Endothelial cell of umbilical vein (primary cell): ENCODE measurements around the gene GSTM3. TPM values are rescaled to one million over a fixed set of nuclear protein-coding genes. Genes with fewer than 3 reads are reported as not detected.

Experiments
- BruUV-seq: library from RNA; stranded (reverse); fragments of 400-500 nt; replicated peaks from 2 replicates; lab custom pipeline; 2021; lab: Mats Ljungman, UMichigan
- CTCF ChIA-PET: fragments of 300-600, 350-600 bp; sonication (Branson Sonifier 250); formaldehyde crosslinking; loops from one replicate; lab custom pipeline; 2021; ENCODE audit warnings: antibody characterized with exemption, inconsistent platforms; lab: Charles Lee
- POLR2A ChIA-PET: fragments of 300-600, 350-600 bp; sonication (Branson Sonifier 250); formaldehyde crosslinking; loops from one replicate; lab custom pipeline; 2021; ENCODE audit warnings: antibody characterized with exemption, inconsistent platforms; lab: Charles Lee
- DNase-seq: peaks from one replicate; pipeline ENCODE4 v3.0.0-alpha.2; 2011; ENCODE audit warnings: low read depth, low spot score
- FAIRE-seq: peaks from 2 replicates; lab custom pipeline; 2011; peaks lifted over from hg19 to GRCh38; lab: Jason Lieb, UNC
- H2AFZ ChIP-seq: 2 replicates; pipeline ENCODE4 v1.6.0; 2012; ENCODE audit warnings: low read depth, low read length, control low read depth, inconsistent platforms
- H3K27ac ChIP-seq: 2 replicates; pipeline ENCODE4 v1.5.1; 2011; ENCODE audit warnings: low read depth, mild to moderate bottlenecking, control low read depth, low read length, moderate library complexity; ENCODE audit not compliant: insufficient read depth
- H3K27me3 ChIP-seq, 2 experiments: 2 replicates each; pipeline versions ENCODE4 v1.6.0 to v1.6.1; 2011; ENCODE audit warnings: low read length in 2 of 2, mixed read lengths in 1 of 2; ENCODE audit not compliant: control insufficient read depth in 2 of 2, insufficient read depth in 2 of 2
- H3K36me3 ChIP-seq, 2 experiments: 2 replicates in 1 of 2; 3 replicates in 1 of 2; pipeline ENCODE4 v1.5.1; 2011; ENCODE audit warnings: low read length in 2 of 2, mild to moderate bottlenecking in 1 of 2, moderate library complexity in 1 of 2; ENCODE audit not compliant: control insufficient read depth in 2 of 2, insufficient read depth in 2 of 2; ENCODE audit errors: extremely low read depth in 1 of 2
- H3K4me1 ChIP-seq: 3 replicates; pipeline ENCODE4 v1.5.1; 2011; ENCODE audit warnings: mild to moderate bottlenecking, low read length; ENCODE audit not compliant: control insufficient read depth, insufficient read depth; ENCODE audit errors: extremely low read depth
- H3K4me2 ChIP-seq: 2 replicates; pipeline ENCODE4 v1.6.1; 2011; ENCODE audit warnings: low read length, control low read depth, mixed read lengths; ENCODE audit not compliant: insufficient read depth
- H3K4me3 ChIP-seq, 3 experiments: fragments of 200-600 bp in 1 of 3; sonication (generic), shearing (Covaris generic) in 1 of 3; replicated peaks in 1 of 3; 2 replicates each; pipeline ENCODE4 v1.5.1; 2011 to 2016; ENCODE audit warnings: control low read depth in 3 of 3, low read length in 3 of 3, mild to moderate bottlenecking in 2 of 3, inconsistent platforms in 1 of 3, low read depth in 1 of 3, moderate library complexity in 1 of 3; ENCODE audit not compliant: insufficient read depth in 1 of 3
- H3K79me2 ChIP-seq: 2 replicates; pipeline ENCODE4 v1.6.0; 2012; ENCODE audit warnings: low read length, inconsistent platforms; ENCODE audit not compliant: control insufficient read depth, insufficient read depth
- H3K9ac ChIP-seq: replicated peaks from 2 replicates; pipeline ENCODE3; 2011; ENCODE audit warnings: low read length, control low read depth; ENCODE audit not compliant: insufficient read depth; ENCODE audit errors: extremely low read depth
- H3K9me1 ChIP-seq: replicated peaks from 3 replicates; pipeline ENCODE4 v1.6.0; 2011; ENCODE audit warnings: mild to moderate bottlenecking, low read length; ENCODE audit not compliant: control insufficient read depth, insufficient read depth; ENCODE audit errors: extremely low read depth
- H3K9me3 ChIP-seq: replicated peaks from 2 replicates; pipeline ENCODE4 v1.5.1; 2012; ENCODE audit warnings: low read length, inconsistent platforms; ENCODE audit not compliant: control insufficient read depth, insufficient read depth
- H4K20me1 ChIP-seq: replicated peaks from 2 replicates; pipeline ENCODE3; 2011; ENCODE audit warnings: mild to moderate bottlenecking, low read length; ENCODE audit not compliant: control insufficient read depth, insufficient read depth; ENCODE audit errors: extremely low read depth
- EZH2 ChIP-seq: IDR thresholded peaks from 2 replicates; pipeline ENCODE4 v1.6.1; 2012; ENCODE audit warnings: borderline replicate concordance, low read depth, mild to moderate bottlenecking, moderate library complexity, low read length, inconsistent platforms; ENCODE audit not compliant: severe bottlenecking
- FOS ChIP-seq: IDR thresholded peaks from 2 replicates; pipeline ENCODE4 v1.6.1; 2011; ENCODE audit warnings: mild to moderate bottlenecking, low read length, moderate library complexity, borderline replicate concordance; ENCODE audit not compliant: insufficient read depth
- GATA2 ChIP-seq: IDR thresholded peaks from 2 replicates; pipeline ENCODE4 v1.7.0; 2011; ENCODE audit warnings: low read depth, mild to moderate bottlenecking, moderate library complexity, mixed read lengths, low read length; ENCODE audit not compliant: insufficient read length, insufficient read depth
- JUN ChIP-seq: IDR thresholded peaks from 2 replicates; pipeline ENCODE4 v1.6.1; 2011; ENCODE audit warnings: borderline replicate concordance, low read depth; ENCODE audit not compliant: insufficient read length, insufficient read depth
- MYC ChIP-seq: IDR thresholded peaks from one replicate; pipeline ENCODE4 v1.6.1; 2011; ENCODE audit warnings: mild to moderate bottlenecking, low read depth, low read length
- POLR2A ChIP-seq: IDR thresholded peaks from 2 replicates; pipeline ENCODE4 v1.6.1; 2012; ENCODE audit warnings: low read depth, mild to moderate bottlenecking, control low read depth, low read length
- POLR2AphosphoS5 ChIP-seq: IDR thresholded peaks from 2 replicates; pipeline ENCODE4 v1.6.1; 2012; ENCODE audit warnings: low read depth, mild to moderate bottlenecking, control low read depth, low read length, moderate library complexity; ENCODE audit not compliant: insufficient read depth
- dilution Hi-C: fragments of 300-500 bp; cut with MboI; formaldehyde crosslinking; loops from one replicate; pipeline ENCODE4 v1.15.0; 2019; ENCODE audit warnings: low sequenced_read_pairs; ENCODE audit not compliant: extremely low pct_ligation_motif_present
- intact Hi-C: fragments of 100-400 bp; cut with micrococcal nuclease; formaldehyde crosslinking; loops from one replicate; pipeline ENCODE4 v1.10.0; 2022
- polyA plus RNA-seq, 4 experiments: library from polyadenylated mRNA; depleted of rRNA in 3 of 4; stranded (reverse) in 3 of 4; unstranded in 1 of 4; fragments of >200 nt; gene quantifications; 2 replicates each; pipeline versions ENCODE4 v1.2.1 to v1.2.3, GENCODE V29; 2011 to 2012; ENCODE audit warnings: missing spikeins in 1 of 4
- total RNA-seq: library from RNA; stranded (reverse); gene quantifications from 2 replicates; pipeline ENCODE4 v1.2.3, GENCODE V29; 2021
- TF ChIP-seq, protein P1 (sequence below), 2 donors: IDR thresholded peaks; 1 replicate in 1 of 2; 2 replicates in 1 of 2; pipeline ENCODE4 v1.5.1; 2011; ENCODE audit warnings: low read length in 2 of 2, mild to moderate bottlenecking in 2 of 2, moderate library complexity in 2 of 2, control low read depth in 1 of 2, inconsistent platforms in 1 of 2, low read depth in 1 of 2; ENCODE audit not compliant: insufficient read depth in 1 of 2; ENCODE audit errors: extremely low read depth in 1 of 2
- TF ChIP-seq, protein P2 (sequence below): IDR thresholded peaks from 2 replicates; pipeline ENCODE4 v1.6.1; 2011; ENCODE audit not compliant: insufficient read depth, insufficient read length

The GSTM3 gene
- total and polyA plus RNA-seq, 2 donors (not counting 3 experiments of a cell fraction or from before 2014, with no cell fraction given): 27.9 to 52.0 TPM

DNA sequence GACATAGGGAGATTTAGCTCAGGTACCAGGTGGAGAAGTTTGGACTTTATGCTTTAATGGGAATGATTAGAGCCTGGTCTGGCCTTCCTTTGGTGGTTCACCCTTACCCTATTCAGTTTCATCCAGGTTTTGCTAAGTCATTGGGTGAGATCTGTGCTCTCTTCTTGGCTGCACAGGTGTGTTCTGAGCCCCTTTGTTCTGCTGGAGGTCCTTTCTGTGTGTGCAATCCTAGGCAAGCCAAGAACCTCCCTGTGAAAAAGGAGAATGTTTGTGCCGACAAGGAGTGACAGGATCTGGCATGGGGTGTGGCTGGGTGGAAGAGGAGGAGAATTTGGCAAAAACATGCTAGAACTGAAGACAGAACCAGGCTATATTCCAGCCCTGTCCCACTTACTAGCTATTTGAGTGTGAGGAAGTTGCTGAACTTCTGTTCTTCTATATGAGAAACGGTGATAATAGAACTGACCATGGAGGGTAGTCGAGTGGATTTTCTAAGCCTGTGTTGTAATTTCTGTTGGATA, 24.2 kb downstream of the GSTM3 start:
- Histone ChIP-seq H3K4me3 (no peak overlapping the region), H3K36me3 (no peaks in the 10 kb centered on the region), H3K4me1 (peaks cover 8% of the 10 kb centered on the region), H2AFZ (no peak overlapping the region), H4K20me1 (no peaks in the 10 kb centered on the region), H3K79me2 (no peaks in the 10 kb centered on the region), H3K4me2 (no peak overlapping the region), H3K27ac (no peak overlapping the region), H3K27me3 (no peaks in the 10 kb centered on the region), H3K9me3 (no peaks in the 10 kb centered on the region), H3K9ac (no peak overlapping the region), H3K9me1 (no peaks in the 10 kb centered on the region)
- POLR2A ChIA-PET: no interaction called here
- intact Hi-C loops (no loop called here), dilution Hi-C loops (no loop called here)
- FAIRE-seq (no peak), DNase-seq (no peak)
- BruUV-seq: no TSS peak
- TF ChIP-seq GATA2 (no peak), FOS (no peak), EZH2 (no peak), JUN (no peak)
- CTCF ChIA-PET: interaction anchor here (1.0 kb wide), 1 partner anchor 13 kb away, joined by 3 read pairs; no protein-coding TSS in a partner anchor

DNA sequence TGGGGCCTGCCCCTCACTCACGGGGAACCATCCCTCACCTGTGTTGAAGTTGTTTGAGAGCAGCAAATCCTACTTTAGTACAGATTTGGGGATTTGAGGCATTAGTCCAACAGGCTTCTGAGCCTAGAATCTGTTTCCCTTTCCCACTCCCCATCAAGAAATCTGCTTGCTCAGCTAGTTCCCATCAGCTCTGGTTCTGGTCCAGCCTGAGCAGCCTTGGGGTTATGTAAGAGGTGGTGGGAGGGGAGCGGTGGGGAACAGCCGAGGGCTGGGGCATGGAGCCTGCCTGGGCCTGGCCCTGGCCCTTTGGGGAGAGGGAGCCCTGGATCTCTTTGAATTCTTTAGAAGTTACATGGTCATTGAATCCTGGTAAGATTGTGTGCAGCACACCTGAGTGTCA, 24.7 kb downstream of the GSTM3 start:
- CTCF ChIA-PET: interaction anchor here (1.0 kb wide), 1 partner anchor 12 kb away, joined by 3 read pairs; no protein-coding TSS in a partner anchor
- no peaks in the 10 kb centered on the region for H4K20me1 ChIP-seq
- POLR2A ChIA-PET: no interaction called here
- no peaks in the 10 kb centered on the region for H3K9me3 ChIP-seq
- H2AFZ ChIP-seq: no peak overlapping the region
- intact Hi-C loops: no loop called here
- H3K4me1 ChIP-seq: peaks cover 8% of the 10 kb centered on the region
- TF ChIP-seq POLR2AphosphoS5: no peak
- no peak for TF ChIP-seq POLR2A
- TF ChIP-seq MYC: no peak
- no peak for TF ChIP-seq JUN
- TF ChIP-seq, protein P1, sequence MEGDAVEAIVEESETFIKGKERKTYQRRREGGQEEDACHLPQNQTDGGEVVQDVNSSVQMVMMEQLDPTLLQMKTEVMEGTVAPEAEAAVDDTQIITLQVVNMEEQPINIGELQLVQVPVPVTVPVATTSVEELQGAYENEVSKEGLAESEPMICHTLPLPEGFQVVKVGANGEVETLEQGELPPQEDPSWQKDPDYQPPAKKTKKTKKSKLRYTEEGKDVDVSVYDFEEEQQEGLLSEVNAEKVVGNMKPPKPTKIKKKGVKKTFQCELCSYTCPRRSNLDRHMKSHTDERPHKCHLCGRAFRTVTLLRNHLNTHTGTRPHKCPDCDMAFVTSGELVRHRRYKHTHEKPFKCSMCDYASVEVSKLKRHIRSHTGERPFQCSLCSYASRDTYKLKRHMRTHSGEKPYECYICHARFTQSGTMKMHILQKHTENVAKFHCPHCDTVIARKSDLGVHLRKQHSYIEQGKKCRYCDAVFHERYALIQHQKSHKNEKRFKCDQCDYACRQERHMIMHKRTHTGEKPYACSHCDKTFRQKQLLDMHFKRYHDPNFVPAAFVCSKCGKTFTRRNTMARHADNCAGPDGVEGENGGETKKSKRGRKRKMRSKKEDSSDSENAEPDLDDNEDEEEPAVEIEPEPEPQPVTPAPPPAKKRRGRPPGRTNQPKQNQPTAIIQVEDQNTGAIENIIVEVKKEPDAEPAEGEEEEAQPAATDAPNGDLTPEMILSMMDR (IDR thresholded peaks at IDR 0.05; ENCODE audit: extremely low read depth in 1 of 2, insufficient read depth in 1 of 2, low read depth in 1 of 2, low read length in 2 of 2): no peak
- TF ChIP-seq, protein P2, sequence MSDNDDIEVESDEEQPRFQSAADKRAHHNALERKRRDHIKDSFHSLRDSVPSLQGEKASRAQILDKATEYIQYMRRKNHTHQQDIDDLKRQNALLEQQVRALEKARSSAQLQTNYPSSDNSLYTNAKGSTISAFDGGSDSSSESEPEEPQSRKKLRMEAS: no peak
- TF ChIP-seq GATA2: no peak
- TF ChIP-seq FOS: no peak
- no TSS peak for BruUV-seq
- dilution Hi-C loops: no loop called here
- no peak for DNase-seq
- no peaks in the 10 kb centered on the region for H3K27me3 ChIP-seq
- H3K27ac ChIP-seq: no peak overlapping the region
- H3K36me3 ChIP-seq: no peaks in the 10 kb centered on the region
- no peak for FAIRE-seq
- no peak overlapping the region for H3K4me2 ChIP-seq
- H3K4me3 ChIP-seq: no peak overlapping the region
- H3K9ac ChIP-seq: no peak overlapping the region
- no peaks in the 10 kb centered on the region for H3K9me1 ChIP-seq
- H3K79me2 ChIP-seq: no peaks in the 10 kb centered on the region
